ENCODE results near the gene PRCD. TPM values are rescaled to one million over a fixed set of nuclear protein-coding genes. Genes with fewer than 3 reads are reported as not detected.
A peak's percentile ranks its signal among the peaks of the same experiment; 100 is the strongest.

Gene PRCD
- total RNA-seq, 1 donor from 2014 or later: 21.4 TPM

DNA sequence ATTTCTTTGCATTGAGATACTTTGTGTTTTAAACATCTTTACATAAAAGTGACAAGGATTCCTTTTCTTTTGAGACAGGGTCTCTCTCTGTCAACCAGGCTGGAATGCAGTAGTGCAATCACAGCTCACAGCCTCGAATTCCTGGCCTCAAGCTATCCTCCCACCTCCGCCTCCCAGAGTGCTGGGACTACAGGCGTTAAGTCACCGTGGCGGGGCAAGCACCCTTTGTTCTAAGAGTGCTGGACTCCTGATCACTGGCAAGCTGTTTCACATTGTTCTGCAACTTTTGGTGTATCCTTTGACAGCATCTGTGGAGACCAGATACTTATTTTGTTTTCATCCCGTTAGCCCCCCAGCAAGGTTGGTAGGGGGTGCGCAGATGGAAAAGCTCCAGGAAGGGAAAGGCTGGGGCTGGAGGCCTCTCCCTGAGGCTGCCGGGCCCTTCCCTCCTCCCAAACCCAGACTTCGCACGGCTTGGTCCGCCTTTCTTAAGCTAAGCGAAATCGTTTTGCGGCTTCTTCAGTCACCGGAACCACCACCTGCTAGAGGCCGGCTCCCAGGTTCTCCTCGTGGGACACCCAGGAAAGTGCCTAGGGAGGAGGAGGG lies 44.7 kb downstream of the PRCD start:
- Histone ChIP-seq H3K27ac (peak overlapping the region; percentile 74), H3K27me3 (no peaks in the 10 kb centered on the region), H3K4me3 (peak overlapping the region; percentile 54 to 57), H3K9me3 (no peaks in the 10 kb centered on the region), H3K4me1 (peaks cover 37% of the 10 kb centered on the region), H3K36me3 (no peaks in the 10 kb centered on the region)
- intact Hi-C loops (cut with DNase I): no loop called here
- TF ChIP-seq POLR2AphosphoS5 (IDR thresholded peaks at IDR 0.05; ENCODE audit: insufficient read depth in 1 of 2, low read depth in 1 of 2) (no peak), POLR2A (IDR thresholded peaks at IDR 0.05) (no peak)
- TF ChIP-seq, protein P1, sequence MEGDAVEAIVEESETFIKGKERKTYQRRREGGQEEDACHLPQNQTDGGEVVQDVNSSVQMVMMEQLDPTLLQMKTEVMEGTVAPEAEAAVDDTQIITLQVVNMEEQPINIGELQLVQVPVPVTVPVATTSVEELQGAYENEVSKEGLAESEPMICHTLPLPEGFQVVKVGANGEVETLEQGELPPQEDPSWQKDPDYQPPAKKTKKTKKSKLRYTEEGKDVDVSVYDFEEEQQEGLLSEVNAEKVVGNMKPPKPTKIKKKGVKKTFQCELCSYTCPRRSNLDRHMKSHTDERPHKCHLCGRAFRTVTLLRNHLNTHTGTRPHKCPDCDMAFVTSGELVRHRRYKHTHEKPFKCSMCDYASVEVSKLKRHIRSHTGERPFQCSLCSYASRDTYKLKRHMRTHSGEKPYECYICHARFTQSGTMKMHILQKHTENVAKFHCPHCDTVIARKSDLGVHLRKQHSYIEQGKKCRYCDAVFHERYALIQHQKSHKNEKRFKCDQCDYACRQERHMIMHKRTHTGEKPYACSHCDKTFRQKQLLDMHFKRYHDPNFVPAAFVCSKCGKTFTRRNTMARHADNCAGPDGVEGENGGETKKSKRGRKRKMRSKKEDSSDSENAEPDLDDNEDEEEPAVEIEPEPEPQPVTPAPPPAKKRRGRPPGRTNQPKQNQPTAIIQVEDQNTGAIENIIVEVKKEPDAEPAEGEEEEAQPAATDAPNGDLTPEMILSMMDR (IDR thresholded peaks at IDR 0.05): no peak
- DNase-seq (ENCODE audit: extremely low spot score in 2 of 2): no peak

DNA sequence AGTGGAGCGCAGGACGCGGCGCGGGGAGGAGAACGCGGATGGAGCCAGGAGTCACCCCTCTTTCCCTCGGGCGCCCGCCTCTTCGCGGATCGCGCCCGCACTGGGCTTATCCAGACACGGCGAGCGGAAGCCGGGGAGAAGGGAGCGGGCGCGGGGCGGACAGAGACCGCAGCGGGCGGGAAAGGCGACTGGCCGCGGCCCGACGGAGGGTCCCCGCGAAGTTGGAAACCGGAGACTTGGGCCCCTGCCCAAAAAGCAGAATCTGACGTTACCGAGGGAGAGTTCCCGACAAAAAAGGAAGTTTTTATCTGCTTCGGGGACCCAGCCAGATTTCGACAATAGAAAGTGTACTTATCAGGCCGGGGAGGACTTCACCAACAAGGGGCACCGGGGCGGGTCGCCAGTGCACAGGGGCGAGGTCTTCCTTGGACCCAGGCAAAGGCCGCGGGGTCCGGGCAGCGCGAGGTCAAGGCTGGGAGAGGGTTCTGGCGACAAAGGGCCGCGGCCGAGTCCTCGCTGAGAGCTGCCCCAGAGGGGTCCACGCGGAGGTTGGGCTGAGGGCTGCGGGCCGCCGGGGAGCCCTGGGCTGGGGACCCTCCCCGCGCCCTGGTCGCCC lies 45.3 kb downstream of the PRCD start:
- peak overlapping the region; percentile 74 for H3K27ac ChIP-seq
- no peak for DNase-seq (ENCODE audit: extremely low spot score in 2 of 2)
- no peaks in the 10 kb centered on the region for H3K36me3 ChIP-seq
- H3K4me3 ChIP-seq: peak overlapping the region; percentile 54 to 57
- H3K4me1 ChIP-seq: peaks cover 37% of the 10 kb centered on the region
- H3K27me3 ChIP-seq: no peaks in the 10 kb centered on the region
- TF ChIP-seq, protein P1 (IDR thresholded peaks at IDR 0.05): no peak
- TF ChIP-seq POLR2A (IDR thresholded peaks at IDR 0.05) (peak in 1 of 2 donors; percentile 2), POLR2AphosphoS5 (IDR thresholded peaks at IDR 0.05; ENCODE audit: insufficient read depth in 1 of 2, low read depth in 1 of 2) (peak in 1 of 2 donors; percentile 43)
- intact Hi-C loops (cut with DNase I): no loop called here
- H3K9me3 ChIP-seq: no peaks in the 10 kb centered on the region

DNA sequence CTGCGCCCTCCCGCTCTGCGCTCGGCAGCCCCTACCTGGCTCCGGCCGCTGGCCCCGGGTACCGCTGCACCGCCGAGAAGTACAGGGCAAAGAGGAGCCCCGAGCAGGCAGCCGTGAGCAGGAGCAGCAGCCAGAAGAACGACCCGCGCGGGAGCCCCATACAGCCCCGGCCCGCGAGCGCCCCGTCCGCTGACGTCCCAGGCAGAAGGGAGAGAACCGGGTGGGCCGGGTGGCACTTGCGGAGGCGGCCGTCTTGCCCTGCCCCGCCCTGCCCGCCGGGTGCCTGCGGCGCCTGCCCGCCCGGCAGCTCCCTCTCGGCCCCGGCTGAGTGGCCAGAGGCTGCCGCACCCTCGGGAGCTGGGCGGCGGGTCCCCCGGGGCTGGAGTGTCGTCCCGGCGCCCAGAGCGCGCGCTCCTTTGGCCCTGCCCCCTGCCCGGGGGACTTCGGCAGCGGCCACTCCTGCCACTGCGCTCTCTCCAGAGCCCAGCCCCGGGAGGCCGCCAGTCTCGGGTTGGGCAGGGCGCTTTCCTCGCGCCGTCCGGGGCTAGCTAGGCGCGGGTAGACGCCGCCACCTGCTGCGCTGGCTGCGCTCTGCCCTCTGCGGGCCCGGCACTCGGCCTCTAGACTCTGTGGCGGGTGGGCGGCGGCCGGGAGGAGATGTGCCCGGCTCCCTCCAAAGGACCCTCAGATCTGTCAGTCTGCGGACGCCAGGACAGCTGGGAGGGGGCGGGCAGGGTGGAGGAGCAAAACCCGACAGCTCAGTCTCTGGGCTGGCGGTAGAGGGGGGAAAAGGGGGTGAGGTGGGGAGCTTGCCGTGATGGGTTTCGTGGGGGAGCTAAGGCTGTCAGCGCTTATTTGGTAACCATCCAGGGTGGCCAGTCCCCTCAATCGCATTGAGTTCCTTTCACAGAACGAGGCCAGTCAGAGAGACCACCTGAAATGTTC lies 46.1 kb downstream of the PRCD start, which contains the start of gene ST6GALNAC2:
TSS of gene ST6GALNAC2 (minus strand) at position 212 of the 945 bp plus-strand sequence. CDS start at position 160, 52 bp downstream.
- TF ChIP-seq, protein P1 (IDR thresholded peaks at IDR 0.05): no peak
- TF ChIP-seq POLR2AphosphoS5 (IDR thresholded peaks at IDR 0.05; ENCODE audit: insufficient read depth in 1 of 2, low read depth in 1 of 2) (peak in 1 of 2 donors; percentile 9), POLR2A (IDR thresholded peaks at IDR 0.05) (peak in 1 of 2 donors; percentile 0)
- intact Hi-C loops (cut with DNase I): no loop called here
- H3K36me3 ChIP-seq: no peaks in the 10 kb centered on the region
- no peak for DNase-seq (ENCODE audit: extremely low spot score in 2 of 2)
- H3K4me1 ChIP-seq: peaks cover 30% of the 10 kb centered on the region
- no peaks in the 10 kb centered on the region for H3K27me3 ChIP-seq
- no peaks in the 10 kb centered on the region for H3K9me3 ChIP-seq
- peak within 1 kb of the TSS; percentile 74 for H3K27ac ChIP-seq
- peak within 1 kb of the TSS; percentile 54 to 57 for H3K4me3 ChIP-seq

DNA sequence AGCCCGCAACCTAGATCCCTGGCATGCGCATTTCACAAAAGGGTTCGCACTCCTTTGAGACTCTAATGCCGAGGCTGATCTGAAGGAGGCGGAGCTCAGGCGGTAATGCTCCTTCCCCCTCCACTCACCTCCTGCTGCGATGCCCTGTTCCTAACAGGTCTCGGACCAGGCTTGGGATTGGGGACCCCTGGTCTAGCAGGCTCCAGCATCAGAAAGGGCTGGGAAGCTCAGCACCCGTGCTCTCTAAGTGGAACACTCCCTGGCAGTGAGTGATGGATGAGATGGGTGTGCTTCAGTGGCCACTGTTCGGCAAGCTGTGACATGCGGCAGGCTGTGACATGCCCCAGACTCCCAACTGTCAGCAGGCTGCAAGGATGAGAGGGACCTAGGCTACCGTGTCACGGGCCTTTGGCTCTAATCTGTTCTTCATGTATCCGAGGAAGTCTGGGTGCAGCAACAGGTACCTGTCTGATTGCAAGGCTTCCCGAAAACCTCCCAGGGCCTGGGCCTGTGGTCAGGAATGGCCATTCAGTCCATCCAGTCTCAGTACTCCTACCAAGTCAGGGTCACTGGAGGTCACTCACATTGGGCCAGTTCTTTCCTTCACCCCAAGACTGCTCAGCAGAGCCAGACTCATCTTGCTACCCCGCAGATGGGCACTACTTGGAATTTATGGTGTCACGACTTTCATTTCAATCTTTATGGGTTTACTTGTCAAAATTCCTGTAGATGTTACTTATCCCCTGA lies 47.1 kb downstream of the PRCD start:
- peak overlapping the region; percentile 74 for H3K27ac ChIP-seq
- H3K9me3 ChIP-seq: no peaks in the 10 kb centered on the region
- TF ChIP-seq, protein P1 (IDR thresholded peaks at IDR 0.05): no peak
- TF ChIP-seq POLR2A (IDR thresholded peaks at IDR 0.05) (no peak), POLR2AphosphoS5 (IDR thresholded peaks at IDR 0.05; ENCODE audit: insufficient read depth in 1 of 2, low read depth in 1 of 2) (peak in 1 of 2 donors; percentile 23)
- H3K27me3 ChIP-seq: no peaks in the 10 kb centered on the region
- H3K4me3 ChIP-seq: no peak overlapping the region
- H3K36me3 ChIP-seq: no peaks in the 10 kb centered on the region
- no peak for DNase-seq (ENCODE audit: extremely low spot score in 2 of 2)
- peaks cover 29% of the 10 kb centered on the region for H3K4me1 ChIP-seq
- intact Hi-C loops (cut with DNase I): no loop called here

Data from vagina (tissue), 2 donors.